Activated gamma-delta T cell treated with anti-CD3 and anti-CD28 coated beads, Interleukin-2, amount 50 U/mL, for 16 hours (primary cell): ENCODE data around the gene ADH4.
"Not testable (repeated sequence)": the region's sequence is repeated elsewhere in the genome, so short reads cannot be mapped to it uniquely, and the experiment has no call there.

Experiments
- DNase-seq: peaks from one replicate; pipeline ENCODE4 v3.0.0-alpha.2; 2020; ENCODE audit warnings: low read depth

ADH4 gene

DNA sequence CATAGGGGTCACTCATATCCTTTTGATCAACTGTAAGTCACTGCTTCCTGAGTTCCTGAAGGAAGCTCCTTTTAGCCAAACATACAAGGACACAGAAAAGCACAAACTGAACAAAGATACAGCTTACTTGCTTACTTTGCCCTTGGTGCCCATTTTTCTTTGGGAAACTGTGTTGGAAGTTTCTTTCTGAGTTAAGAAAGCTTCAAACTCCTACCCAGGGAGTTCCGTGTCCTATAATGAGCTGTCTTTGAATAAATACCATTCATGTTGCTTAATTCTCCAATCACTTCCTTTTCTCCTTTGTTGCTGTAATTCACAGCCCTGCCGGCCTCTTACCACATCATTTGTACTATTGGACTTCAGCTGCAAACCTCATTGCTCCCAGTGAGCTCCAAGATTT is at the start of gene ADH4:
Gene ADH4 (minus strand): TSS at position 228 of the 400 bp plus-strand sequence. CDS start 75 bp downstream, at position 153.
- DNase-seq = no peak

DNA sequence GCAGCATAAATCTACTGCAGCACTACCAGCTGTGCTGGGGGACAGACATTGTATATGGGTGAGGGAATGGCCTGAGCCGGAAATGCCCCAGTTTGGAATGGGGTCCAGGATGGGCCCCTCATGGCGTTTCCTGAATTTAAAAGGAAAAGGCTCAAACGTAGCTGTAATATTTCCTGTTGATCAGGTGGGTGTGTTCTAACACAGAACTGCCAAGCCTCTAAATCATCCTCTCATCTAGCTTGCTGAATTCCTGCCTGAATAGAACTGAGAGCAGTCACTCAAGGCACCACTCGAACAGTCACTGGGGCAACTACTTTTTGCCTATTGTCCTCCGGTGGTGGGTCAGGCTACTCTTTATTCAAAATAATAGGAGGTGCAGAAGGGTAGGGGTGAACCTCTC is 46.2 kb upstream of the ADH4 start:
- DNase-seq = no peak

DNA sequence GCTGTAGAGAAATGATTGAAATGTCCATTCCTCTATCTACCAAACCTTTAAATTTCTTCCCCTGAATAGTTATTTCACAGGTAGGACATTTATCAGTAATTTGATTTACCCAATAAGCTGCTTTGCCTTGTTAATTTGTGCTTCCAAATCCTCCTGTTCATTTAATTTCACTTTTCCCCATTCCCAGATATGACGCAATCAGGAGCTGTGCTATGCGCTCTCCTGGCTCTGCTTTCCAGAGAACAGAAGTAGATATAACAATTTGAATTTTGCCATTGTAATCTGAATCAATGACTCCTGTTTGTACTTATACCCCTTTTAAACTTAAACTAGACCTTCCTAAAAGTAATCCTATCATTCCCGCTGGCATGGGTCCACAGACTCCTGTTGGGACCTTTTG is 45.8 kb upstream of the ADH4 start:
- not testable (repeated sequence) for DNase-seq

DNA sequence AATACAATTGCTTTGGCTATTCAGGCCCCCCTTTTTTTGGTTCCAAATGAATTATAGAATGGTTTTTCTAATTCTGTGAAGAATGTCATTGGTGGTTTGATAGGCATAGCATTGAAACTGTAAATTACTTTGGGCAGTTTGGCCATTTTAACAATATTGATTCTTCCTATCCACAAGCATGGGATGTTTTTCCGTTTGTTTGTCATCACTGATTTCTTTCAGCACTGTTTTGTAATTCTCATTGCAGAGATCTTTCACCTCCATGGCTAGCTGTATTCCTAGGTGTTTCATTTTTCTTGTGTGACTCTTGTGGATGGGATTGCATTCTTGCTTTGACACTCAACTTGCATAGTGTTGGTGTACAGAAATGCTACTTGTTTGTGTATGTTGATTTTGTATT is 41.9 kb upstream of the ADH4 start:
- no peak for DNase-seq

DNA sequence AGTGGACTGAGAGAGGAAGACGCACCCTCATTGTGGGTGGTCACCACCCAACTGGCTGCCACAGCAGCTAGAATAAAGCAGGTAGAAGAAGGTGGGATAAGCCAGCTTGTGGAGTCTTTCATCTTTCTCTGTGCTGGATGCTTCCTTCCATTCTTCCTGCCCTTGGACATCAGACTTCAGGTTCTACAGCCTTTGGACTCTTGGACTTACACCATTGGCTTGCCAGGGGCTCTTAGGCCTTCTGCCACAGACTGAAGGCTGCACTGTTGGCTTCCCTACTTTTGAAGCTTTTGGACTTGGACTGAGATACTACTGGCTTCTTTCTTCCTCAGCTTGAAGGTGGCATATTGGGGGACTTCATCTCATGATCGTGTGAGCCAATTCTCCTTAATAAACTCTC is 41.5 kb upstream of the ADH4 start:
- no peak for DNase-seq

DNA sequence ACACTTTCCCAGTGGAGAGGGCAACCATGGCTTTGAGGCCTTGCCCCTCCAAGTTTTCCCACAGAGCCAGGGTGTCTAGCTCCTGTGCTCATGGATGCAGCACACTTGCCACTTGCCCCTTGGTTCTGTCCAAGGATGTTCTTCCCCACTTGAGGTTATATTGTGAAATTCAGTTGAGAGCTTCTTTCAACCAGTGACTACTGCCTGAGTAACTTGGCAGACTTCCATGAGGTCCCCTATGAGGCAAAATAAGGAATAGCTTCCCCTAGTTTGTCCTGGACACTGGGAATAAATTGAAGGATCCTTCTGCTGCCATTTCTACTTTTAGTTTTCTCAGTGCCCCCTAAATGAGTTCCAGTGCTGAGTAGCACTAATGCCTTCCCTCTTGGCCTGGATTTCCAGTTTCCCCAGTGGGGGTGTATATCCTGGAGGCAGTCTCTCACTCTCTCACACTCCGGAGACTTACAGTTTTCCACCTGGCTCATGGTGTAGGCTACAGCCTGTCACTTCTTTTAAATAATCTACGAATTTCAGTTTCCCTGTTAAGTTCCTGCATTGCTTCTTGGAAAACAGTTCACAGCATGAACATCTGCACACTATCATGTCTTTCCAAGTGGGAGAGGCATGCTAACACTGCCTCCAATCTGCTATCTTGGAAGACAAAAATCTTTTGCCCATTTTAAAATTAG is 36.4 kb upstream of the ADH4 start:
- DNase-seq = no peak

DNA sequence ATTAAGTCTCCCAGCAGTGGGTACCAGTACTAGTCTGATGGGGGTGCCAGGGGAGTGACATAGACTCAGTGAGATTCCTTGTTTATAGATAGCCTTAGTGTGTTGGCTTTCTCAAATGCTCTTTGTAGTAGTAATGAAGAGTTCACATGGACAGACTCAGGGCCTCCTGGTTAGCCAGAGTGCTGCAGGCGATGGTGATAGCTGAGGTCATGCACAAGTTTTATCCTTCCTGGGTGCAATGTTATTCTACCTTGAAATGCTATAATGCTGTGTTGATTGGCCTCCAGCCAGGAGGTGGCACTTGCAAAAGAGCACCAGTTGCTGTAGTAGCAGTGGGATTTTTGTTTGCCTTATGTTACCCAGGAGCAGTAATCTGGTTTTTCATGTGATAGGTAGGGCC is 35.5 kb upstream of the ADH4 start:
- DNase-seq = no peak

DNA sequence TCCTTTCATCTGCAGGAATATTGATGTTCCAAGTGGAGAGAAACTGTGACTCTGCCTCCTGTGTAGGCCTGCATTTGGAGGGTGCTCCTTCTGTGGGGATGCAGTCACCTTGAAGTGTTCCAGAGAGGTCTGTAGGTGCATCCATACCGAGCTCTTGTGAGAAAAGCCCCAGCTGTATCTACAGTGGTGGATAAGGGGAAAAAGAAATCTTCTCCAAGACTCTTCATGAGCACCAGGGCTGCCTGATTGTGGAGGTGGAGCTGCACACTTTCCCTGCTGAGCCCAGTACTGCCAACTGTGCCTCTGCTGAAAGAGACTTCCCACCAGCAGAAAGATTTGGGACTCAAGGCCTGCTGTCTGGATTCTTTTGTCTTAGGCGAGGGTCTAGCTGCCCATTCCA is 35.1 kb upstream of the ADH4 start:
- no peak for DNase-seq

DNA sequence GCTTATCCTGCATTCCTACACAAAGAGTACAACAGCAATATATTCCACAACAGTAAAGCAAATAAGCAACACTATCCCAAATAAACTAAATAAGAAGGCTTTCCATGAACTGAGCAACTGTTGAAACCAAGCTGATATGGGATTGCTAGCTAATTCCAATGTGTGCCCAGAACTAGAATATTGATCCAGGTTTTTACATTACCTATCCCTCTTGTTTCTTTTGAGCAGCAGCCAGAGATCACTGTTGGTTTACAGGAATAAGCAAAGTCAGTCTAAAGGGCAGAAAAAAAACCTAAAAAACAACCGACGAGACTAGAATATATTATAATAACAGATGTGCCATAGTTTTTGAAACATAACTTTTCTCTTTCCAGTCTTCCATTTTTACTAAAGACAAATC is 22.4 kb upstream of the ADH4 start:
- DNase-seq = no peak

DNA sequence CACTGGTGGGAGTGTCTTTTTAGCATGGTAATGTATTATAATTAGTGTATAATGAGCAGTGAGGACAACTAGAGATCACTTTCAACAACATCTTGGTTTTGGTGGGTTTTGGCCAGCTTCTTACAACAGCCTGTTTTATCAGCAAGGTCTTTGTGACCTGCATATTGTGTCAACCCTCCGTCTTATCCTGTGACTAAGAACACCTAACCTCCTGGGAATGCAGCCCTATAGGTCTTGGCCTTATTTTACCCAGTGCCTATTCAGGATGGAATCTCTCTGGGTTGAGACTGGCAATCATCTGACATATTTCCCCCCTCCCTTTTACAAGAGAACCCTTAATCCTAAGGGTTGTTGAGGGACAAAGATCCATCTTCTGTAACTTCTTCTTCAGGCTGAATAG is 21.9 kb upstream of the ADH4 start:
- DNase-seq = no peak

DNA sequence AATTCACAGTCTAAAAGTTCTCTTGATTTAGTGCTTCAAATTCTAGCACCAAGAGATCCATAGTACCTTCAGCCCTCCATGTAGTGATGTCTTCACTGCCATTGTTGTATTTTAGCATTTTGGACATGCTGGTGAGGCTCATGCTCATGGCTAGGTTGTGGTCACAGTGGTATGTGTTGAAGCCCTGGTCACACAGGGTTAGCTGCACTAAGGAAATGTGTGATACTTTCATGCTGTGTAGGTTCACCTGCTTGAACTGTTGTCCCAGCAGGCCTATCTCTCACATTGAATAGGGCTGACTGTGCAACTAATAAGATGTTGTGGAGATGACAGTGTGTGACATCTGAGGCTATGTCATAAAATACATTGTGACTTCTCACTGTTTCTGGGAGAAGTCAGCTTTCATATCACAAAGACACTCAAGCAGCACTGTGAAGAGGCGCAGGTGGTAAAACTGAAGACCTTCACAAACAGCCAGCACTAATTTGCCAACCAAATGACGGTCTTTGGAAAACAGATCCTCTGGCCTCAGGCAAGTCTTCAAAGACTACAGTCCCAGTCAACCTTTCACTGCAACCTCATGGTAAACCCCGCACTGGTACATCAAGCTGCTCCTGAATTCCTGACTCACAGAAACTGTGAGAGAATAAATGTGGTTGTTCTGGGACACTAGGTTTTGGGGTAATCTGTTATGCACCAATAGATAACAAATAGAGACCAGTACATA is 17.4 kb upstream of the ADH4 start:
- no peak for DNase-seq

DNA sequence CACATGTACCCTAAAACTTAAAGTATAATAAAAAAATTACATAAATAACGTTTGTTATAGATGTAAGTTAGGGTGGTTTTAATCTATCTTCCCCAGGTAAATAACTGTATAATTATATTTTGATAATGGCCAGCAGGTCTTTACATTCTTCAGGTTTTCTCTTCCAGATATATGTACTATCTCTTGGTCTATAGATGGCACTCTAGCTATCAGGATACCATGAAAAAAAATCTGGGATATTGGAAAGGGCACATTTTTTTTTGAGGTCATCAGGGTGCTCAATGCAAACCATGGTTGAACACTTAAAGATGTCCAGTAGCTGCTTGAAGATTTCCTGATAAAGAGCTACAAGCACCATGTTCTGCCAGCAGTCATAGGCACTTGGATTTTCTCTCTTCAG is 15.6 kb upstream of the ADH4 start:
- no peak for DNase-seq

DNA sequence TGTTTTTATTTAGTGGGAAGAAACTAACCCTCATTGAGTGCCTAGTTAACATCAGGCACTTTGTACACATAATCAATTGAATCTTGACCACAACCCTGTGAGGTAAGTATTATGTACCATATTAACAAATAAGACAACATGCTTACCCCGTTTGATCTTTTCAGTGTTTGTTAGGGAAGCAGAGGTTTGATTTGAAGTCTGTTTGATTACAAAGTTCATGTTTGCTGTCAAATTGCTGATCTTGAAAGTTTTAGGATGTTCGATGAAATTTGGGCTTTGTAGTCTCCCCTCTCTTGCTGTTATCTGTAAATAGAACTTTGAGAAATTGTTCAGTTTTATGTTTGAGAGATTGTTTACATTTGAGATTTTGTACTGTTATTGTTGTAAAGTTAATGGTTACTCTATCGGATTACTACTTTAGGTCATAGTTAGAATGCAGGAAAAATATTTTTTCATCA is 13.4 kb upstream of the ADH4 start:
- DNase-seq = no peak

DNA sequence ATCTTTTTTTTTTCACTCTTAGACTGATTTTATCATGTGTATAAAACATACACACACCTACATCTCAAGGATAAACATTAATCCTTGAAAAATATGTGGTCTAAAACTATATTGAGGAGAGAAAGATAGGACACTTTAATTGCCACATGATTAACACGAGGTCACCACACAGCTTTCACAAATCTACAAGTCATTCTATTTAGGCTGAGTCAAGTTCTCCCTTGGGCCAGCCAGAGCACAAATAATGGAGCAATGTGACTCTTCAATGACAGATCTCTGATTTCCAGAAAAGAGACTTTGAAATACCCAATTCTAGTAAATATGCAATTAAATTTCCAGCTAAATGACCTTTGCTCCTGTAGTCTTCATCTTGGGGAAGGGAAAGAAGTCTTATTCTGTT is 12.9 kb upstream of the ADH4 start:
- no peak for DNase-seq

DNA sequence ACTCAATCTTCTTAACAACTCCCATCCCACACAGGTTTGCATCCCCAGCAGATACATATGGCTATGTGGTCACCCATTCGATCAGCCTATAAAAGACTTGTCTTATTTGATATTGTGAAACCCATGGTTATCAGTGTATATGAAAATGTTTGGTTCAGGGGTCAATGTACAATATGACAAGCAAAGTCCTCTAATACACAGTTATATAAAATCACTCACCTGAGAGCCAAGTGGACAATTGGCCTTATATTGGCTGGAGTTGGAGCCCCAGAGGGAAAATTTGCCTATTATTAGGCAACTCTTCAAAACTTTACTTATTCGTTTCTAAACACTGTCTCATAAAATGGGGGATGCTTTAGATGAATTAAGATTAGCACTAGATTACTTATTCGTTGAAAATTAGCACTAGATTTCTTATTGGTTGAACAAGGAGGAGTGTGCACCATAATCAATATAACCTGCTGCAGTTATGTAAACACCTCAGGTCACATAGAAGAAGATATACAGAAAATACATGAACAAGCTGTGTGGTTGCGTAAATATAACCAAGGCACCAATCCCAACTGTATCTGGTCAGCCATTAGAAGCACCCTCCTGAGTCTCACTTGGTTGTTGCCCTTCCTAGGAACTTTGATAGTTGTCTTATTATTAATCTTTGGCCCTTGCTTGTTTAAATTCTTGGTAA is 10.7 kb upstream of the ADH4 start:
- DNase-seq = no peak

DNA sequence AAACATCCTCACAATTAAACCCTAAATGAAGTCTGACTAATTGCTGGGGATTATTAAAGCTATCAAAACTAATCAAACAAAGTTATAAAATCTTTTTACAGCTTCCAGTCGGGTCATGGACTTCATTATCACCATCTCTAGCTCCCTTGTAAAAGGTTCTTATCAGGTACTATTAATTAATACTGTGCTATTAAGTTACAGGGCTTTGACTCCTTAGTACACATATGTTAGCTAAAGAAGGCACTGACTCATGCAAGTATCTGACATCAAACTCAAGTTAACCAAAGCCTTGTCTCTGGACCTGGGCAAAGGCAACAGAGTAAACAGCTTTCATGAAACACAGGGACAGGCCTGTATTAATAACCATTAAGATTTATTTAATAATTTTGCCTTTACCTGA is 7.9 kb upstream of the ADH4 start:
- DNase-seq = no peak

DNA sequence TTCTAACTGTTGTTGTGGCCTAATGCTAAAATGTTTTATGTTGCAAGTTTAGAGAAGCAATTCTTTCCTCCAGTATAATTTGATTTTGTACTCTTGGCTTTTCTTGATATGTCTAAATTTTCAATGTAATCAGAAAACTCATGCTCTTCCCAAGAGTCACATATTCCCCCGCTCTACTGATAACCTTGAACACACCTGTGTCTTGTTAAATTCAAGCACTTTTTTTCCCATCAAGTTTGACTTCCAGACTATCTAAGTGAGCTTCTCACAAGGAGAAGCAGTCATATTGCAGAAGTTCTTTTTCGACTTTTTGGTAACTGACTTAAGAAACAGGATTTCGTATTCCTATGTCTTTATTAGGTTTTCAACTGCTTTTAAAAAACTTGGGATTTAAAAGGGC is 7.4 kb upstream of the ADH4 start:
- no peak for DNase-seq

DNA sequence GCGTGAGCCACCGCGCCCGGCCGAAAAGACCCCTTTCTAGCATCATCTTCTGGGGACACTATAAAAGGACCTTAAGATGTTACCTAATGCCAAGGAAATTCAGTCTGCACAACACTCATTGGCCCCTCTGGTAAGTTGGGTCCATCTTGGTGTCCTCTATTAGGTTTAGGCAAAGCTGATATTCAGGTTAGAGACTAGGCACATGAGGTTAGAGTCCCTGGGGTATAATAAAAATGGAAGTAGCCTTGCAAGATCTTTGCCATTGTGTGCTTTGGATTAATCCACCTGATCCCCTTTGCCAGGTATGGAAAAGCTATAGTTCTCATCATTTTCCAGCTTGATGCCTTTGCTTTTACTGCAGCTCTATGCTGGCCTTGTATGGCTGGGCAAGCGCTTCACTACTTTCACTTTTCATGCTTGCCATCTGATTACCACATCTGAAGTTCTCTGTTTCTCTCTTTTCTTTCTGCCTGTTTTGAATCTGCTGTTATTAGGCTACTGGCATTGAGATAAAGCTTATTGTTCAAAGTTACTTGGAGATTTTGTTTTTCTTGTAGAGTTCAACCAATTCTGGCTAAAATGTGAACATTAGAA is 5.4 kb upstream of the ADH4 start:
- no peak for DNase-seq

DNA sequence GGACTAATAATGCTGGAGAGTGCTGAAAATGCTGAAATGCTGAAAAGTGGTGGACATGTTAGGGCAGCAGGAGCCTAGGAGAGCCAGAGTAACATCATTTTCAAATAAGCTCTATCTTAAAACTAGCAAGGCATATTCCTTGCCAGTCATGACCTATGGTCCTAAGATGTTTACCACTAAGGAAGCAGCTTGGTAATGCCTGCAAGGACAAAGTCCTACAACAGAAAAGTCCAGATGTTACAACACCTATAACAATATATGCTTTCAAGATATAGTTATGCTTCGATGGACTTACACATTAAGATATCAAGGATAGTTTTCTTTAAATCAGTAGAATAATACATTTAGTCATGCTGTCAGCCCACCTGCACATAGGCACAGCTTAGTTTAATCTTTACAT is 4.5 kb upstream of the ADH4 start:
- DNase-seq = no peak

DNA sequence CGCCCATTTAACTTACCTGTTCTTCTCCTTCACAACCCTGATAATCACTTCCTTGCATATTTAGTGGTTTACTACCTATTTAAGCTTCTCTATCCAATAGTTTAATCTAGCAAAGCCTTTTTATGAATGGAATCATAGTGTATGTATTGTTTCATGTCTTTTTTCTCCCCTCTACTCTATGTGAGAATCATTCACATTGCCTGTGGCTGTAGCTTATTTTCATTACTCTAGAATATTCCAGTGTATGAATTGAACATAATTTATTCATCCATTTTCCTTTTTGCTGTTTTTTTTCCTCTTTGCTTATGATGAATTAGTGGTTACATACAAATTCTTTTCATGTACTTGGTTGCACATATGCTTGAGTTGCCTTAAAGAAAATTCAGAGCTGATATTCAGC is 490 bp upstream of the ADH4 start:
- no peak for DNase-seq

DNA sequence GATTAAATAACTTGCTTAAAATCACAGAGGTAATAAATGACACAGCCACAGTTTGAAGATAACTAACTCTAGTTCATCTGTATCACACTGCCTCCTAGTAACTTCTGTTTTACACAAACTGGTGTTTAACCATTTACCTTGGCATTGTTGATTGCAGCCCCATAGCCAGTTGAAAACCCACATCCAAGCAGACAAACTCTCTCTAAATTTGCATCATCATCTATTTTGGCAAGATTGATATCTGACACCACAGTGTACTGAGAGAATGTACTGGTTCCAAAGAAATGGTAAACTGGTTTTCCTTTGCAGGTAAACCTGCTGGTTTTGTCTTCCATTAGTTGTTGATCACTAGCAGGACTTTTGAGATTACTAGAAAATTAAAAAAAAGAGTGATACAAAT is 7.8 kb downstream of the ADH4 start:
- DNase-seq = no peak

DNA sequence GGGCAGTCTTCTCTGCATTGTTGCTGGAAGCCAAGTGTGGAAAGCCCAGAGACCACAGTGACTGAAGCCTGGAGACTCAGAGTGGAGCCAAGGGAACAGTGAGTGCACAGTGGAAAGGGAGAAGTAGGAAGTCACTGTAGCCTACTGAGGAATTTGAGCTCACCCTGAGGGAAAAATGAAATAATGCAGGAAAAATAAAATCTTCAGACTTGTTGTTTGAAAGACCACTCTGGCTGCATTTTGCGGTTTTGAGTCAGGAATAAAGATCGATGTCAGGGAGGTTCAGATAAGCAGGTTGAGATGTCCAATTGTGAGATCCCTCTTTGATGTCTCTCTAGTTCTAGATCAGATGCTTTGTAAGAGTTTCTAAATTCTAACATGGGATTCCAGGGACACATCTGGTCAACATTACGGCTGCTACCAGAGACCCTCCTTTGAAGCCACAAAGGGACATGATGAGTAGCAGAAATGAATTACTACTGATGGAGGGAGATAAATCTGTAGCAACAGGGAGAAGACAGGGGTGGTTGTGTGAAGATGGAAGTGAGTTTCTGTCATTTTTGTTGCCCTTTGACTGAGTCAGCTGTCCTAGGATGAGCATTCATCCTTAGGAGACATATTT is 8.4 kb downstream of the ADH4 start:
- no peak for DNase-seq

DNA sequence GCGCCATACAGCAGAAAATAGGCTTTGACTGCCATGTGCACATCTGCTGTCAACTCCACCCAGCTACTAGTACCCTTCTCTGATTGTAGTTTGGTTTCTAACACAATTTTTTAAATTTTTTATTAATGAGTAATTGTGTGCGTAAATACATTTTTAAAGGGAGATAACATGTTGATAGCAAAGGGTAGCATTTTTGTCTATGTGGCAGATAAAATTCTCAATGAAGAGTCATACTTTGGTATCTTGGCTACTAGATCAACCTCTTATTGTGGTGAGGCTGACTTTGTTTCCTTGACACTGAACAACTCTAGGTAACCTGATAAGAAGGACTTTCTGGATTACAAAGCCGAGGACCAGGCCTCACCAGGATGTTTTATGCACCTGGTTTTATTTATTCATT is 9.5 kb downstream of the ADH4 start:
- no peak for DNase-seq
